ENCODE data around the gene KRTAP9-6. TPM values are rescaled to one million over a fixed set of nuclear protein-coding genes. Genes with fewer than 3 reads are reported as not detected.

The KRTAP9-6 gene
- total RNA-seq, 1 experiment from 2014 or later, result not detected

- Histone ChIP-seq H3K9me3 (ENCODE audit: control insufficient read depth in 1 of 2, insufficient read depth in 1 of 2, low read depth in 1 of 2, low read length in 2 of 2) (no peaks in the 10 kb centered on the region; a peak in 1 of 4 replicates), H3K36me3 (ENCODE audit: control insufficient read depth in 1 of 2, insufficient read depth in 2 of 2, low read length in 2 of 2) (no peaks in the 10 kb centered on the region), H2AFZ (ENCODE audit: low read depth, low read length, poor library complexity, severe bottlenecking) (no peak overlapping the region), H3K4me2 (ENCODE audit: low read length) (no peak overlapping the region), H3K4me3 (replicated peaks in 1 of 2; ENCODE audit: low read depth in 1 of 2, low read length in 2 of 2) (no peak overlapping the region), H3K27me3 (ENCODE audit: insufficient read depth, low read length) (no peaks in the 10 kb centered on the region), H3K9ac (ENCODE audit: low read length) (no peak overlapping the region), H3K27ac (ENCODE audit: low read depth, low read length) (no peak overlapping the region), H3K4me1 (ENCODE audit: control insufficient read depth in 1 of 2, insufficient read depth in 2 of 2, low read length in 2 of 2) (no peaks in the 10 kb centered on the region), H4K20me1 (ENCODE audit: insufficient read depth) (no peaks in the 10 kb centered on the region), H3K9me2 (ENCODE audit: insufficient read depth) (no peaks in the 10 kb centered on the region), H3K79me2 (ENCODE audit: insufficient read depth, low read length) (no peaks in the 10 kb centered on the region)
- RAD21 ChIA-PET (ENCODE audit: low non-redundant PET in 1 of 2, low total read pairs in 2 of 2, uncharacterized antibody in 2 of 2, unreplicated experiment in 2 of 2), result no interaction called here
- POLR2A ChIA-PET, result no interaction called here
- no peak for DNase-seq (ENCODE audit: low read depth, low spot score)
- CTCF ChIA-PET, result no interaction called here
- no peak for ATAC-seq
- no TSS peak for BruUV-seq (replicated peaks)
- no peak for TF ChIP-seq ELF1 (IDR thresholded peaks at IDR 0.05; ENCODE audit: borderline replicate concordance, low read depth)
- TF ChIP-seq EZH2phosphoT487 (IDR thresholded peaks at IDR 0.05; ENCODE audit: borderline replicate concordance), result no peak
- TF ChIP-seq SRF (IDR thresholded peaks at IDR 0.05; ENCODE audit: low read depth), result no peak
- no peak for TF ChIP-seq CBX3 (IDR thresholded peaks at IDR 0.05; ENCODE audit: low read depth)
- no peak for TF ChIP-seq SIN3A (IDR thresholded peaks at IDR 0.05; ENCODE audit: low read depth)
- no peak for TF ChIP-seq SP1 (IDR thresholded peaks at IDR 0.05; ENCODE audit: low read depth)
- TF ChIP-seq REST (IDR thresholded peaks at IDR 0.05; ENCODE audit: low read depth), result no peak
- no peak for TF ChIP-seq TCF7L2 (IDR thresholded peaks at IDR 0.05; ENCODE audit: borderline replicate concordance, extremely low read depth, insufficient read depth, insufficient read length)
- TF ChIP-seq ZNF274 (IDR thresholded peaks at IDR 0.05; ENCODE audit: low read depth, low read length), result no peak
- TF ChIP-seq CTCF (IDR thresholded peaks at IDR 0.05 in 2 of 3, conservative IDR thresholded peaks at IDR 0.05 in 1 of 3; ENCODE audit: borderline replicate concordance in 1 of 3, insufficient read depth in 1 of 3, low read depth in 2 of 3, low read length in 2 of 3), result no peak
- no peak for TF ChIP-seq CEBPB (IDR thresholded peaks at IDR 0.05; ENCODE audit: low read depth)
- no peak for TF ChIP-seq EGR1 (IDR thresholded peaks at IDR 0.05; ENCODE audit: low read depth)
- TF ChIP-seq POLR2AphosphoS5 (IDR thresholded peaks at IDR 0.05; ENCODE audit: low read depth, low read length), result no peak
- TF ChIP-seq JUND (IDR thresholded peaks at IDR 0.05), result no peak
- intact Hi-C loops (cut with micrococcal nuclease), result no loop called here
Observed at GRCh38 chr17:41284546-41284945, 19.4 kb downstream of the KRTAP9-6 start.
